Ishikawa (cell line): Measurements from ENCODE around the gene KCNN3.

Experiments used
- CEBPB ChIP-seq: IDR thresholded peaks from 2 replicates; pipeline ENCODE4 v1.6.1; 2012
- EP300 ChIP-seq: IDR thresholded peaks from 2 replicates; pipeline ENCODE4 v1.6.1; 2012; ENCODE audit warnings: borderline replicate concordance
- FOXM1 ChIP-seq: IDR thresholded peaks from 2 replicates; pipeline ENCODE4 v1.6.1; 2012; ENCODE audit warnings: low read depth, borderline replicate concordance
- MAX ChIP-seq: IDR thresholded peaks from 2 replicates; pipeline ENCODE4 v1.6.1; 2012
- REST ChIP-seq: IDR thresholded peaks from 2 replicates; pipeline ENCODE4 v1.6.1; 2012; ENCODE audit warnings: low read depth, mild to moderate bottlenecking
- TCF12 ChIP-seq: IDR thresholded peaks from 2 replicates; pipeline ENCODE4 v1.6.1; 2012; ENCODE audit warnings: low read depth
- YY1 ChIP-seq: IDR thresholded peaks from 2 replicates; pipeline ENCODE4 v1.6.1; 2012; ENCODE audit warnings: low read depth

- no peak for TF ChIP-seq CEBPB
- no peak for TF ChIP-seq MAX
- TF ChIP-seq FOXM1, result no peak
- no peak for TF ChIP-seq YY1
- no peak for TF ChIP-seq REST
- no peak for TF ChIP-seq TCF12
- no peak for TF ChIP-seq EP300
Measured at GRCh38 chr1:154735061-154735803, 134.8 kb downstream of the KCNN3 start.
